Suprapubic skin (tissue), 4 donors: Measurements from ENCODE around the gene EPHA1. TPM values are rescaled to one million over a fixed set of nuclear protein-coding genes. Genes with fewer than 3 reads are reported as not detected.

Experiments
- DNase-seq, 2 donors: peaks; one replicate each; pipeline ENCODE4 v3.0.0-alpha.2; 2019; ENCODE audit warnings: low spot score in 2 of 2
- H3K27ac ChIP-seq: fragments of 200-600 bp; sonication (generic); one replicate; pipeline ENCODE4 v1.5.1; 2019
- H3K27me3 ChIP-seq: fragments of 200-600 bp; sonication (generic); one replicate; pipeline ENCODE4 v1.5.1; 2019
- H3K36me3 ChIP-seq: fragments of 200-600 bp; sonication (generic); one replicate; pipeline ENCODE4 v1.5.1; 2019
- H3K4me1 ChIP-seq: fragments of 200-600 bp; sonication (generic); one replicate; pipeline ENCODE4 v1.5.1; 2019
- H3K4me3 ChIP-seq: fragments of 200-600 bp; sonication (generic); one replicate; pipeline ENCODE4 v1.5.1; 2019; ENCODE audit warnings: mild to moderate bottlenecking
- H3K9me3 ChIP-seq: fragments of 200-600 bp; sonication (generic); one replicate; pipeline ENCODE4 v1.5.1; 2019
- CTCF ChIP-seq, 2 donors: fragments of 200-600 bp in 1 of 2; fragments of 450-650 bp in 1 of 2; sonication (generic) in 1 of 2; IDR thresholded peaks; one replicate each; pipeline ENCODE4 v1.5.1; 2016 to 2019; ENCODE audit warnings: antibody characterized with exemption in 2 of 2, mild to moderate bottlenecking in 1 of 2, moderate library complexity in 1 of 2
- EP300 ChIP-seq: sonication (generic); formaldehyde crosslinking; IDR thresholded peaks from one replicate; pipeline ENCODE4 v1.6.1; 2017; ENCODE audit warnings: antibody characterized with exemption
- POLR2A ChIP-seq, 2 donors: fragments of 450-650 bp; IDR thresholded peaks; one replicate each; pipeline ENCODE4 v1.6.1; 2017; ENCODE audit warnings: antibody characterized with exemption in 2 of 2, mild to moderate bottlenecking in 2 of 2, moderate library complexity in 2 of 2
- POLR2AphosphoS5 ChIP-seq, 3 donors: sonication (generic); formaldehyde crosslinking; IDR thresholded peaks; one replicate each; pipeline ENCODE4 v1.6.1; 2017; ENCODE audit warnings: antibody characterized with exemption in 3 of 3
- WGBS: methylation state at CpG from one replicate; pipeline ENCODE4 v1.1.5; 2018; 5-methylcytosine and 5-hydroxymethylcytosine counted together
- total RNA-seq, 4 donors: library from RNA; depleted of rRNA; stranded (reverse); fragments of >200 nt; gene quantifications; one replicate each; pipeline ENCODE4 v1.1.0, GENCODE V29; 2016

EPHA1 gene
- total RNA-seq, 4 donors from 2014 or later = 60.9 to 94.4 (median 67.7) TPM

GRCh38 chr7:143380260-143380645, 28.4 kb downstream of the EPHA1 start:
- H3K27ac ChIP-seq = peak overlapping the region; percentile 95
- peak overlapping the region; percentile 74 for H3K4me3 ChIP-seq
- TF ChIP-seq POLR2AphosphoS5 (IDR thresholded peaks at IDR 0.05) (no peak), POLR2A (IDR thresholded peaks at IDR 0.05) (no peak), EP300 (no peak), CTCF (IDR thresholded peaks at IDR 0.05) (peak; percentile 81 to 85)
- H3K9me3 ChIP-seq = no peaks in the 10 kb centered on the region
- peak; percentile 92 for DNase-seq
- H3K4me1 ChIP-seq = peaks cover 54% of the 10 kb centered on the region
- H3K36me3 ChIP-seq = no peaks in the 10 kb centered on the region
- WGBS = 0% methylated on average over 14 of the region's 35 CpGs
- H3K27me3 ChIP-seq = no peaks in the 10 kb centered on the region

- H3K27ac ChIP-seq = peak overlapping the region; percentile 95
- H3K36me3 ChIP-seq = no peaks in the 10 kb centered on the region
- peak overlapping the region; percentile 74 for H3K4me3 ChIP-seq
- H3K9me3 ChIP-seq = no peaks in the 10 kb centered on the region
- 25% methylated on average over 15 of the region's 15 CpGs for WGBS
- no peaks in the 10 kb centered on the region for H3K27me3 ChIP-seq
- no peak for DNase-seq
- TF ChIP-seq EP300 = no peak
- TF ChIP-seq POLR2AphosphoS5 (IDR thresholded peaks at IDR 0.05) = no peak
- TF ChIP-seq POLR2A (IDR thresholded peaks at IDR 0.05) = no peak
- TF ChIP-seq CTCF (IDR thresholded peaks at IDR 0.05) = no peak
- peaks cover 49% of the 10 kb centered on the region for H3K4me1 ChIP-seq
These were observed 28.9 kb downstream of the EPHA1 start for GRCh38 chr7:143379611-143380259.

- H3K9me3 ChIP-seq = no peaks in the 10 kb centered on the region
- no peaks in the 10 kb centered on the region for H3K27me3 ChIP-seq
- H3K27ac ChIP-seq = no peak overlapping the region
- H3K4me3 ChIP-seq = no peak overlapping the region
- WGBS = 75% methylated on average over 5 of the region's 5 CpGs
- no peak for DNase-seq
- peaks cover 17% of the 10 kb centered on the region for H3K4me1 ChIP-seq
- no peaks in the 10 kb centered on the region for H3K36me3 ChIP-seq
- TF ChIP-seq EP300 (no peak), POLR2AphosphoS5 (IDR thresholded peaks at IDR 0.05) (no peak), CTCF (IDR thresholded peaks at IDR 0.05) (no peak), POLR2A (IDR thresholded peaks at IDR 0.05) (no peak)
These were observed 32.3 kb downstream of the EPHA1 start for GRCh38 chr7:143376396-143376795.

GRCh38 chr7:143375298-143376034, 33.2 kb downstream of the EPHA1 start:
- H3K4me3 ChIP-seq = no peak overlapping the region
- H3K4me1 ChIP-seq = peaks cover 17% of the 10 kb centered on the region
- H3K27me3 ChIP-seq = no peaks in the 10 kb centered on the region
- TF ChIP-seq POLR2AphosphoS5 (IDR thresholded peaks at IDR 0.05) = no peak
- TF ChIP-seq CTCF (IDR thresholded peaks at IDR 0.05) = no peak
- no peak for TF ChIP-seq EP300
- TF ChIP-seq POLR2A (IDR thresholded peaks at IDR 0.05) = no peak
- no peak overlapping the region for H3K27ac ChIP-seq
- H3K36me3 ChIP-seq = no peaks in the 10 kb centered on the region
- DNase-seq = no peak
- 79% methylated on average over 5 of the region's 7 CpGs for WGBS
- no peaks in the 10 kb centered on the region for H3K9me3 ChIP-seq

GRCh38 chr7:143374561-143374960, 34.1 kb downstream of the EPHA1 start:
- H3K27me3 ChIP-seq = no peaks in the 10 kb centered on the region
- H3K27ac ChIP-seq = no peak overlapping the region
- TF ChIP-seq POLR2A (IDR thresholded peaks at IDR 0.05) (no peak), POLR2AphosphoS5 (IDR thresholded peaks at IDR 0.05) (no peak), EP300 (no peak), CTCF (IDR thresholded peaks at IDR 0.05) (no peak)
- H3K4me3 ChIP-seq = no peak overlapping the region
- DNase-seq = no peak
- no peaks in the 10 kb centered on the region for H3K36me3 ChIP-seq
- H3K4me1 ChIP-seq = peaks cover 8% of the 10 kb centered on the region
- WGBS = 85% methylated on average over 5 of the region's 5 CpGs
- no peaks in the 10 kb centered on the region for H3K9me3 ChIP-seq
